ENCODE results near the gene IHH. TPM values are rescaled to one million over a fixed set of nuclear protein-coding genes. Genes with fewer than 3 reads are reported as not detected.

IHH gene
- total RNA-seq, 2 donors from 2014 or later: 0.28 to 0.29 TPM

- Mint-ChIP-seq H3K4me3 (no peak overlapping the region), H3K27me3 (no peaks in the 10 kb centered on the region), H3K36me3 (ENCODE audit: low read depth) (no peaks in the 10 kb centered on the region), H3K27ac (no peak overlapping the region), H3K9me3 (no peaks in the 10 kb centered on the region), H3K4me1 (no peaks in the 10 kb centered on the region)
- no peak for ATAC-seq (replicated peaks)
Measured at GRCh38 chr2:219023045-219023605, 37.6 kb downstream of the IHH start.

GRCh38 chr2:219022616-219023015 is 38.1 kb downstream of the IHH start:
- Mint-ChIP-seq H3K4me3 (no peak overlapping the region), H3K36me3 (ENCODE audit: low read depth) (no peaks in the 10 kb centered on the region), H3K27me3 (no peaks in the 10 kb centered on the region), H3K9me3 (no peaks in the 10 kb centered on the region), H3K27ac (no peak overlapping the region), H3K4me1 (no peaks in the 10 kb centered on the region)
- no peak for ATAC-seq (replicated peaks)

GRCh38 chr2:219022041-219022440 is 38.7 kb downstream of the IHH start:
- Mint-ChIP-seq H3K4me1 (no peaks in the 10 kb centered on the region), H3K36me3 (ENCODE audit: low read depth) (no peaks in the 10 kb centered on the region), H3K27ac (no peak overlapping the region), H3K27me3 (no peaks in the 10 kb centered on the region), H3K9me3 (no peaks in the 10 kb centered on the region), H3K4me3 (no peak overlapping the region)
- no peak for ATAC-seq (replicated peaks)

GRCh38 chr2:219021591-219021990 is 39.1 kb downstream of the IHH start:
- no peak for ATAC-seq (replicated peaks)
- Mint-ChIP-seq H3K27me3 (peaks cover 2% of the 10 kb centered on the region), H3K36me3 (ENCODE audit: low read depth) (no peaks in the 10 kb centered on the region), H3K9me3 (no peaks in the 10 kb centered on the region), H3K27ac (no peak overlapping the region), H3K4me1 (no peaks in the 10 kb centered on the region), H3K4me3 (no peak overlapping the region)

- H3K4me3 Mint-ChIP-seq: no peak overlapping the region
Measured at GRCh38 chr2:219020604-219021365, 39.9 kb downstream of the IHH start.

GRCh38 chr2:219019436-219019835 is 41.3 kb downstream of the IHH start:
- Mint-ChIP-seq H3K27me3 (peaks cover 7% of the 10 kb centered on the region), H3K27ac (no peak overlapping the region), H3K36me3 (ENCODE audit: low read depth) (no peaks in the 10 kb centered on the region), H3K9me3 (no peaks in the 10 kb centered on the region), H3K4me3 (no peak overlapping the region), H3K4me1 (no peaks in the 10 kb centered on the region)
- no peak for ATAC-seq (replicated peaks)

More at GRCh38 chr2:219020604-219021365, 39.9 kb downstream of the IHH start:
- Mint-ChIP-seq H3K4me1 (no peaks in the 10 kb centered on the region), H3K9me3 (no peaks in the 10 kb centered on the region), H3K27me3 (peaks cover 3% of the 10 kb centered on the region), H3K36me3 (ENCODE audit: low read depth) (no peaks in the 10 kb centered on the region), H3K27ac (no peak overlapping the region)
- peak; percentile 9 for ATAC-seq (replicated peaks)

- Mint-ChIP-seq H3K4me3 (no peak overlapping the region), H3K4me1 (no peaks in the 10 kb centered on the region), H3K36me3 (ENCODE audit: low read depth) (no peaks in the 10 kb centered on the region), H3K27ac (no peak overlapping the region), H3K9me3 (no peaks in the 10 kb centered on the region), H3K27me3 (peaks cover 8% of the 10 kb centered on the region)
- ATAC-seq (replicated peaks): no peak
Measured at GRCh38 chr2:219018726-219019125, 42.0 kb downstream of the IHH start.

GRCh38 chr2:219018286-219018685 is 42.4 kb downstream of the IHH start:
- H3K27ac Mint-ChIP-seq: no peak overlapping the region
- no peaks in the 10 kb centered on the region for H3K36me3 Mint-ChIP-seq (ENCODE audit: low read depth)
- no peak overlapping the region for H3K4me3 Mint-ChIP-seq
- H3K4me1 Mint-ChIP-seq: no peaks in the 10 kb centered on the region
- H3K9me3 Mint-ChIP-seq: no peaks in the 10 kb centered on the region
- H3K27me3 Mint-ChIP-seq: peaks cover 8% of the 10 kb centered on the region
- ATAC-seq (replicated peaks): no peak

- Mint-ChIP-seq H3K27ac (no peak overlapping the region), H3K9me3 (no peaks in the 10 kb centered on the region), H3K36me3 (ENCODE audit: low read depth) (no peaks in the 10 kb centered on the region), H3K4me1 (no peaks in the 10 kb centered on the region), H3K4me3 (no peak overlapping the region), H3K27me3 (peaks cover 8% of the 10 kb centered on the region)
- ATAC-seq (replicated peaks): no peak
Measured at GRCh38 chr2:219017201-219017931, 43.4 kb downstream of the IHH start.

GRCh38 chr2:219016721-219017120 is 44.0 kb downstream of the IHH start:
- Mint-ChIP-seq H3K4me1 (no peaks in the 10 kb centered on the region), H3K27ac (peak overlapping the region; percentile 52), H3K4me3 (no peak overlapping the region), H3K9me3 (no peaks in the 10 kb centered on the region), H3K27me3 (peaks cover 8% of the 10 kb centered on the region), H3K36me3 (ENCODE audit: low read depth) (no peaks in the 10 kb centered on the region)
- no peak for ATAC-seq (replicated peaks)

- no peak for ATAC-seq (replicated peaks)
- H3K4me1 Mint-ChIP-seq: no peaks in the 10 kb centered on the region
- H3K27ac Mint-ChIP-seq: no peak overlapping the region
- H3K9me3 Mint-ChIP-seq: no peaks in the 10 kb centered on the region
- no peak overlapping the region for H3K4me3 Mint-ChIP-seq
- H3K27me3 Mint-ChIP-seq: peaks cover 16% of the 10 kb centered on the region
- H3K36me3 Mint-ChIP-seq (ENCODE audit: low read depth): no peaks in the 10 kb centered on the region
Measured at GRCh38 chr2:219010873-219011272, 49.8 kb downstream of the IHH start.

GRCh38 chr2:219010162-219010756 is 50.5 kb downstream of the IHH start:
- peak; percentile 50 for ATAC-seq (replicated peaks)
- no peaks in the 10 kb centered on the region for H3K9me3 Mint-ChIP-seq
- no peak overlapping the region for H3K4me3 Mint-ChIP-seq
- H3K4me1 Mint-ChIP-seq: no peaks in the 10 kb centered on the region
- H3K27me3 Mint-ChIP-seq: peaks cover 22% of the 10 kb centered on the region
- H3K36me3 Mint-ChIP-seq (ENCODE audit: low read depth): no peaks in the 10 kb centered on the region
- no peak overlapping the region for H3K27ac Mint-ChIP-seq

- no peak for ATAC-seq (replicated peaks)
- H3K27me3 Mint-ChIP-seq: peaks cover 27% of the 10 kb centered on the region
- H3K36me3 Mint-ChIP-seq (ENCODE audit: low read depth): no peaks in the 10 kb centered on the region
- no peak overlapping the region for H3K4me3 Mint-ChIP-seq
- H3K4me1 Mint-ChIP-seq: no peaks in the 10 kb centered on the region
- H3K9me3 Mint-ChIP-seq: no peaks in the 10 kb centered on the region
- no peak overlapping the region for H3K27ac Mint-ChIP-seq
Measured at GRCh38 chr2:219009294-219009693, 51.4 kb downstream of the IHH start.
